Mesenchymal stem cell (in vitro differentiated cells and primary cell): ENCODE results near the gene USP28.

Source experiments
- DNase-seq: peaks from one replicate; pipeline ENCODE4 v3.0.0-alpha.2; 2013
- H2AFZ ChIP-seq: one replicate; pipeline ENCODE4 v1.6.1; 2013; ENCODE audit warnings: low read depth, mild to moderate bottlenecking, control low read depth, inconsistent platforms, low read length, moderate library complexity
- H2AK5ac ChIP-seq: 2 replicates; pipeline ENCODE4 v1.6.1; 2013; ENCODE audit warnings: low read length, moderate library complexity, mild to moderate bottlenecking, inconsistent platforms; ENCODE audit not compliant: severe bottlenecking
- H2BK120ac ChIP-seq: one replicate; pipeline ENCODE4 v1.6.1; 2013; ENCODE audit warnings: low read depth, mild to moderate bottlenecking, inconsistent platforms, low read length, moderate library complexity
- H2BK12ac ChIP-seq, 2 experiments: one replicate each; pipeline ENCODE4 v1.6.1; 2013; ENCODE audit warnings: inconsistent platforms in 2 of 2, low read length in 2 of 2, mild to moderate bottlenecking in 2 of 2, moderate library complexity in 2 of 2, control low read depth in 1 of 2
- H2BK15ac ChIP-seq: one replicate; pipeline ENCODE4 v1.6.1; 2013; ENCODE audit warnings: mild to moderate bottlenecking, low read depth, inconsistent platforms; ENCODE audit not compliant: poor library complexity, severe bottlenecking
- H2BK5ac ChIP-seq: 2 replicates; pipeline ENCODE4 v1.6.1; 2013; ENCODE audit warnings: low read depth, mild to moderate bottlenecking, low read length, control low read depth, inconsistent platforms; ENCODE audit not compliant: poor library complexity, severe bottlenecking
- H3K14ac ChIP-seq, 2 experiments: one replicate each; pipeline ENCODE4 v1.6.1; 2013; ENCODE audit warnings: inconsistent platforms in 2 of 2, low read length in 2 of 2, control low read depth in 1 of 2, mild to moderate bottlenecking in 1 of 2, moderate library complexity in 1 of 2
- H3K18ac ChIP-seq, 2 experiments: one replicate each; pipeline ENCODE4 v1.6.1; 2013; ENCODE audit warnings: inconsistent platforms in 2 of 2, low read length in 2 of 2, control low read depth in 1 of 2, low read depth in 1 of 2, mild to moderate bottlenecking in 1 of 2
- H3K23ac ChIP-seq, 2 experiments: one replicate each; pipeline ENCODE4 v1.6.1; 2013; ENCODE audit warnings: inconsistent platforms in 2 of 2, low read length in 2 of 2, mild to moderate bottlenecking in 2 of 2, moderate library complexity in 2 of 2, control low read depth in 1 of 2
- H3K27ac ChIP-seq: 2 replicates; pipeline ENCODE4 v1.5.1; 2013; ENCODE audit warnings: mild to moderate bottlenecking, moderate library complexity, low read length, control low read depth, inconsistent platforms; ENCODE audit not compliant: poor library complexity, severe bottlenecking
- H3K27me3 ChIP-seq, 2 experiments: 2 replicates each; pipeline versions ENCODE4 v1.6.1 to v1.7.0; 2013; ENCODE audit warnings: low read length in 2 of 2, mild to moderate bottlenecking in 2 of 2, moderate library complexity in 2 of 2, control low read depth in 1 of 2, inconsistent platforms in 1 of 2; ENCODE audit not compliant: control insufficient read depth in 1 of 2, insufficient read depth in 1 of 2
- H3K36me3 ChIP-seq, 2 experiments: 2 replicates each; pipeline versions ENCODE4 v1.6.1 to v1.7.0; 2013; ENCODE audit warnings: low read length in 2 of 2, control low read depth in 1 of 2, inconsistent platforms in 1 of 2, low read depth in 1 of 2, mild to moderate bottlenecking in 1 of 2; ENCODE audit not compliant: insufficient read depth in 2 of 2, control insufficient read depth in 1 of 2
- H3K4ac ChIP-seq, 2 experiments: one replicate each; pipeline ENCODE4 v1.6.1; 2013; ENCODE audit warnings: inconsistent platforms in 2 of 2, low read length in 2 of 2, mild to moderate bottlenecking in 2 of 2, moderate library complexity in 2 of 2, control low read depth in 1 of 2, low read depth in 1 of 2
- H3K4me1 ChIP-seq: 2 replicates; pipeline ENCODE4 v1.6.1; 2013; ENCODE audit warnings: low read depth, low read length, control low read depth; ENCODE audit not compliant: control insufficient read depth, insufficient read depth
- H3K4me2 ChIP-seq: 2 replicates; pipeline ENCODE4 v1.6.1; 2013; ENCODE audit warnings: low read length, mild to moderate bottlenecking, inconsistent platforms; ENCODE audit not compliant: poor library complexity, severe bottlenecking
- H3K4me3 ChIP-seq, 2 experiments: 2 replicates each; pipeline versions ENCODE4 v1.5.1 to v1.7.0; 2013; ENCODE audit warnings: low read length in 2 of 2, mild to moderate bottlenecking in 2 of 2, control low read depth in 1 of 2, low read depth in 1 of 2; ENCODE audit not compliant: insufficient read depth in 1 of 2
- H3K79me1 ChIP-seq: replicated peaks from 2 replicates; pipeline ENCODE4 v1.6.1; 2013; ENCODE audit warnings: mild to moderate bottlenecking, control low read depth, low read length, inconsistent platforms; ENCODE audit not compliant: poor library complexity, severe bottlenecking
- H3K9ac ChIP-seq: 2 replicates; pipeline ENCODE4 v1.7.0; 2013; ENCODE audit warnings: mild to moderate bottlenecking, low read length, moderate library complexity
- H3K9me3 ChIP-seq: 2 replicates; pipeline ENCODE4 v1.7.0; 2013; ENCODE audit warnings: mild to moderate bottlenecking, low read length; ENCODE audit not compliant: control insufficient read depth
- H4K8ac ChIP-seq: one replicate; pipeline ENCODE4 v1.6.1; 2013; ENCODE audit warnings: inconsistent platforms, mild to moderate bottlenecking, low read length, moderate library complexity
- H4K91ac ChIP-seq: one replicate; pipeline ENCODE4 v1.6.1; 2013; ENCODE audit warnings: mild to moderate bottlenecking, low read length, inconsistent platforms
- WGBS: methylation state at CpG from one replicate; pipeline ENCODE4 v1.1.7; 2013; ENCODE audit warnings: mixed read lengths; 5-methylcytosine and 5-hydroxymethylcytosine counted together

The USP28 gene

DNA sequence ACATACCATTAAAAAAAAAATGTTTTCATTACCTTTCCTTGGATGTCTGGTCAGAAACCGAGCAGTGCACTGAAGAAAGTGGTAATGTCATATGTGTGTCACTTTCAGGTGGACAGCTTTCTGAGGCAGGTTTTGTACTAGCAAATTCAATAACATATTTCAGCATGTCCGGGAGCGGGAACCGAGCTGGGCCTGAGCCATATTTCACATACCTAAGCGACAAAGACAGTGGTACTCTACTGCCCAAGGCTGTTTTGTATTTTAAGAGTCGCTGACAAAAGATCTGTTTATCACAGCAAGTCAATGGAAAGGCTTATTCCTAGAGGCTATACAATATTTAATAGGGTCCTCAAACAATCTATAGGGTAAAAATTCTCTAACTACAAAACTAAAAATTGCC is 57.7 kb downstream of the USP28 start:
- Histone ChIP-seq H2BK15ac (no peak overlapping the region), H2AFZ (no peak overlapping the region), H2BK120ac (no peak overlapping the region), H2AK5ac (no peak overlapping the region), H3K9ac (no peak overlapping the region), H3K23ac (no peak overlapping the region), H3K18ac (no peak overlapping the region), H3K9me3 (no peaks in the 10 kb centered on the region), H3K4ac (no peak overlapping the region), H3K4me3 (no peak overlapping the region), H3K79me1 (no peaks in the 10 kb centered on the region), H3K27me3 (no peaks in the 10 kb centered on the region), H4K8ac (no peak overlapping the region), H4K91ac (no peak overlapping the region), H3K4me2 (no peak overlapping the region), H3K36me3 (peaks cover 16 to 47% of the 10 kb centered on the region in 2 experiments), H3K14ac (no peak overlapping the region), H2BK12ac (no peak overlapping the region), H3K4me1 (no peaks in the 10 kb centered on the region), H3K27ac (no peak overlapping the region), H2BK5ac (no peak overlapping the region)
- no peak for DNase-seq
- 96% methylated on average over 5 of the region's 6 CpGs for WGBS

DNA sequence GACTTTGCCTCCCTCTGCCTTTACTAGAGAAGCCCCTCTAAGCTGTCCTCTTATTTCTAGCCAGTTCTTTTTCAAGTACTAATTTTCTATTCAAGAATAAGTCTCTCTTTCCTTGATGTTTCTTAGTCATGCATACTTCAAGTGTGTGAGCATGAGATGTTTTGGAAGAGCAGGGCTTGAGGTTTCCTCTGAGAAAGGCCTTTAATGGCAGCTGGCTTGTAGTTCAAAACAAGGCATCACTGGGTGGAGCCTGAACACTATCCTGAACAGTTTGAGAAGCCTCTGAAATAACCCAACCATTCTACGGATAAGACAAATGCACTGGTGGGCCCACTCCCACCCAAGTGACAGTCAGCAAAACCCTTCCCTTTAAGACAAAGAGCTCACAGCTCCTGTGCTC is 58.2 kb downstream of the USP28 start:
- H3K9ac ChIP-seq = no peak overlapping the region
- DNase-seq = no peak
- H3K23ac ChIP-seq = no peak overlapping the region
- no peaks in the 10 kb centered on the region for H3K4me1 ChIP-seq
- no peak overlapping the region for H2BK12ac ChIP-seq
- H4K91ac ChIP-seq = no peak overlapping the region
- no peaks in the 10 kb centered on the region for H3K79me1 ChIP-seq
- H3K18ac ChIP-seq = no peak overlapping the region
- no peak overlapping the region for H2BK5ac ChIP-seq
- no peaks in the 10 kb centered on the region for H3K9me3 ChIP-seq
- no peak overlapping the region for H3K4ac ChIP-seq
- H3K36me3 ChIP-seq = peaks cover 16 to 50% of the 10 kb centered on the region in 2 experiments
- no peak overlapping the region for H3K4me3 ChIP-seq
- no peak overlapping the region for H2BK15ac ChIP-seq
- H2AK5ac ChIP-seq = no peak overlapping the region
- no peaks in the 10 kb centered on the region for H3K27me3 ChIP-seq
- no peak overlapping the region for H2BK120ac ChIP-seq
- H4K8ac ChIP-seq = no peak overlapping the region
- no peak overlapping the region for H3K4me2 ChIP-seq
- H3K14ac ChIP-seq = no peak overlapping the region
- no peak overlapping the region for H2AFZ ChIP-seq
- WGBS = 100% methylated on average over 1 of the region's 1 CpG
- H3K27ac ChIP-seq = no peak overlapping the region

DNA sequence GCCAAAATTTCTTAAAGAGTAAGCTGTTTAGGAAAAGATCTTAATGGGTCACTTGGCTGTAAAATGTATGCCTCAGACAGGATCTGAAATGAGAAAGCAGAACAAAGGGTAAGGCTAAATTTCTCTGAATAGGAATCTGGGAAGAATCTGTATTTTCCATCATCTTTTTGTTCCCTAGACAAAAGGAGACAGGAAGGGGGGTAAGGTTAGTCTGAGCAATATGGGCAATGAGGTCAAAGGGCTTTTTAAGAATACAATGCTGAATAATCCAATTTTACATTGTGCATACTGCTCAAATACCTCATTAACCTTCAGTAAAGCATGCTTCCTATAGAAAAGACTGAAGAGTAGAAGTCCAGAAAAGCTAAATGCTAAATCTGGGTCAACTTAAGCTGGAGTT is 61.2 kb downstream of the USP28 start:
- Histone ChIP-seq H3K27me3 (no peaks in the 10 kb centered on the region), H2BK12ac (no peak overlapping the region), H4K8ac (no peak overlapping the region), H3K4me2 (no peak overlapping the region), H3K9ac (no peak overlapping the region), H4K91ac (no peak overlapping the region), H3K27ac (no peak overlapping the region), H3K18ac (no peak overlapping the region), H3K4ac (no peak overlapping the region), H2BK120ac (no peak overlapping the region), H3K23ac (no peak overlapping the region), H2AK5ac (no peak overlapping the region), H2BK5ac (no peak overlapping the region), H3K4me3 (no peak overlapping the region), H2BK15ac (no peak overlapping the region), H3K79me1 (no peaks in the 10 kb centered on the region), H3K4me1 (no peaks in the 10 kb centered on the region), H2AFZ (no peak overlapping the region), H3K36me3 (peaks cover 8 to 43% of the 10 kb centered on the region in 2 experiments), H3K14ac (no peak overlapping the region), H3K9me3 (no peaks in the 10 kb centered on the region)
- no peak for DNase-seq

DNA sequence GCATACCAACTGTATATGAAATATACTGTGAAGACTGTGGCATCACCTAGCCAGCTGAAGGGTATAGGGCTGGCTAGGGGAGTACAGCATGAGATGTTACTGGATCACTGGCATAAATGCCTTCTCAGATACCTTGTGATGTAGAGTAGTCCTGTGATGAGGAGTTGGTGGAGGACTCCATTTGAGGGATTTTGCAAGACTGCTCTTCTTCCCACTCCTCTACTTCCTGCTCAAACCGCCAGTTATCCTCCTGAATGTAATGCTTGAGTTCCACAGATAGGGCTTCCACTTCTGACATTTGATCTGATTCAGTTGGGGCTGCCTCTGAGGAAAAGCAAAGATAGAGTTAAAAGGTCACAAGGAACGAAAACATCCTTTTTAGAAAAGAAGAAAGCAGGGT is 66.4 kb downstream of the USP28 start:
- Histone ChIP-seq H3K27ac (no peak overlapping the region), H2BK15ac (no peak overlapping the region), H4K91ac (no peak overlapping the region), H4K8ac (no peak overlapping the region), H2AFZ (no peak overlapping the region), H3K79me1 (no peaks in the 10 kb centered on the region), H3K27me3 (no peaks in the 10 kb centered on the region), H2BK5ac (no peak overlapping the region), H3K4me3 (no peak overlapping the region), H2AK5ac (no peak overlapping the region), H3K18ac (no peak overlapping the region), H3K14ac (no peak overlapping the region), H3K36me3 (peaks cover 9 to 63% of the 10 kb centered on the region in 2 experiments), H3K23ac (no peak overlapping the region), H3K4ac (no peak overlapping the region), H2BK12ac (no peak overlapping the region), H3K4me2 (no peak overlapping the region), H3K9me3 (no peaks in the 10 kb centered on the region), H3K9ac (no peak overlapping the region), H3K4me1 (no peaks in the 10 kb centered on the region), H2BK120ac (no peak overlapping the region)
- WGBS = 100% methylated on average over 1 of the region's 2 CpGs
- no peak for DNase-seq
